ENCODE data around the gene CACNA1C.
"Not testable (repeated sequence)": the region's sequence is repeated elsewhere in the genome, so short reads cannot be mapped to it uniquely, and the experiment has no call there.

Gene CACNA1C

DNA sequence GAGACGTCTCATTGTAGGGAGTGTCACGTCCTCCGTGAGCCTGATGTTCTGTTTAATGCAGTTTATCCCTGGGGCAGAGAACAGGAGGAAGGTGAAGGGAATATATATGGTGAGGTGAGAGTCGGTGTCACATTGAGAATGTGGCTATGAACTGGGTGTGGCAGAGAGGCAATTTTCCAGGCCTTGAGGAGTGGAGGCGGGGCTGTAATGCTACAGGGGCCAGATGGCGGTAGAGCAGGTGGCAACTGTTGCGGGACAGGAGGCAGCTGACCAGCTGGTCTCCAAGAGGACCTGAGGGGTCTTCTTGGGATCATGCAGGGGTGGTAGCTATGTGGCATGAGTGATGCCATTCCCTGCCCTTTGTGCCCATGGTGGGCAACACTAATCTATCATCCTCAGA, 59.6 kb downstream of the CACNA1C start:
- no peak for DNase-seq (ENCODE audit: low spot score)

GRCh38 chr12:2113119-2113912, 60.5 kb downstream of the CACNA1C start:
- no peak for DNase-seq (ENCODE audit: low spot score)

GRCh38 chr12:2114071-2114470, 61.3 kb downstream of the CACNA1C start:
- DNase-seq (ENCODE audit: low spot score), result no peak

DNA sequence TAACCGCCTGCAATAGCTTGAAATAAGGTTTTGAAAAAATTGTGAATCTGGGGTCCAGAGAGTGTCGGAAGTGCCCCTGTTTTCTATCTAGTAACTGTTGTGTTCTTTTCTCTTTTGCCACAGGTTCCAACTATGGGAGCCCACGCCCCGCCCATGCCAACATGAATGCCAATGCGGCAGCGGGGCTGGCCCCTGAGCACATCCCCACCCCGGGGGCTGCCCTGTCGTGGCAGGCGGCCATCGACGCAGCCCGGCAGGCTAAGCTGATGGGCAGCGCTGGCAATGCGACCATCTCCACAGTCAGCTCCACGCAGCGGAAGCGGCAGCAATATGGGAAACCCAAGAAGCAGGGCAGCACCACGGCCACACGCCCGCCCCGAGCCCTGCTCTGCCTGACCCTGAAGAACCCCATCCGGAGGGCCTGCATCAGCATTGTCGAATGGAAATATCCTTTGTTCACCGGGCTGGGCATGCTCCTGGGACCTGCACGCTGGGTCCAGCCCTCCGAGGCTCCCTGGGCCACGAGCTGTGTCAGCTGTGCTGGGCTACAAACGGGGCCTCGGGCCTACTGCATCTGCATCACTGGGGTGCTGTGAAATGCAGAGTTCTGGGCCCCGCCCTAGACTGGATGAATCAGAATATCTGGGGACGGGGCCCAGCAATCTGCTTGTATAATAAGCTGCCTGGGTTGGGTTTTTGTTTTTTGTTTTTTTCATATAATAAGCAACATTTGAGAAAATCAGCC, 62.5 kb downstream of the CACNA1C start:
- DNase-seq (ENCODE audit: low spot score), result no peak

- no peak for DNase-seq (ENCODE audit: low spot score)
Measured at GRCh38 chr12:2117541-2117940, 64.8 kb downstream of the CACNA1C start.

DNA sequence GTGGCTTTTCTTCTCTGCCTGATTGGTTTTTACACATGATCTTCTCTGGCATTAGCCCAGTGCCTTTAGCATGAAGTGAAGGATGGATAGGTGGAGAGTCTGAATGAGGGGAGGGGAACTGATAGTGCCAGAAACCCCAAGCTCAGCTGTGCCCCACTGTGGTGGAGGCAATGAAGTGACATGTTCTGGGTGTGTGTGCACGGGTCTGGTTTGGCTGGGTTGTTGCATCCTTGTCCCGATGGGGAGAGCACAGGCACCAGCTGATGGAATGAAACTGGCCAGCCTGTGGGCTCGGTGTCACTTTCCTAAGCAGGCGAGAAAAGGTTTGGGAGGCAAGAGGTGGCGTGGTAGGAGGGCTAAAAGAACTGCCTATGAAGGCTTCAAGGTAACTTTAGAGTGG, 65.3 kb downstream of the CACNA1C start:
- no peak for DNase-seq (ENCODE audit: low spot score)

GRCh38 chr12:2118481-2119255, 65.9 kb downstream of the CACNA1C start:
- DNase-seq (ENCODE audit: low spot score), result no peak

GRCh38 chr12:2119266-2119665, 66.5 kb downstream of the CACNA1C start:
- DNase-seq (ENCODE audit: low spot score), result no peak

GRCh38 chr12:2120982-2121758, 68.4 kb downstream of the CACNA1C start:
- DNase-seq (ENCODE audit: low spot score), result no peak

- no peak for DNase-seq (ENCODE audit: low spot score)
Measured at GRCh38 chr12:2124466-2125023, 71.8 kb downstream of the CACNA1C start.

DNA sequence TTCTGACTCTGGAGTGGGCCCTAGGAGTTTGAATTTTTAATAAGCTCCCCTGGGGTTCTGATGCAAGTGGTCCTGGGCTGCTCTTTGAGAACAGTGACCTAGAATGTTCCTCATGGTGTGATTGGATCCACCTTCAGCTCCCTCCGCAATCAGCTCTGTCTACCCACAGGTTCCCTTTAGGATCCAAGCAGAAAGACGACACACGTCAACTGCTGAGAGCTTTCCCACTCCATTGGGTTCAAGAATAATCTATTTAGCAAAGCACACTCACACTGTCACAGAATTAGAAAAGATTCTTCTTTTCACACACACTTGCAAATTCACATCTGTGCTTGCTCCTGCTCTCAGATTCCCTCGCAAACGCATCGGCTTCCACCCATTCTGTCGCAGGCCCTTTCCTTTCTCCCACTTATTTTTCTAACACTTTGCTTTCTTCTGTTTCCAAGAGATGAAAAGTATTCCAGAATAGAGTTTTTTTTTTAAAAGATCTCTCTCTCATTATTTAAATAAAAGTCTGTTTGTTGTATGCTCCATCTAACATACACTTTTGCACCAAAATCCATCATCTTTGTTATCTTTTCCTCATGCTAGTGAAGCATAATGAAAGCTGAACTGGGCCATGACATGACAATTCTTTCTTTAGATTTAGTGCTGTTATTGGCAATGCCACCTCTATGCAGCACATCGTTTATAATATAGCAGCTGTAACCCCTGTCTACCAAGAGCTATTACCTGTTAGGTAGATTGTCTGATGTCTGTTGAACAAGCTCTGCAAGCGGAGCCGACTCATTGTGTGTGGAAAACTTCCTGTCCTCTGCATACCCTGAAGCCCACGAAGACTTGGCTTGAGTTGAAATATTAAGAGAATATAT, 73.1 kb downstream of the CACNA1C start:
- no peak for DNase-seq (ENCODE audit: low spot score)

- no peak for DNase-seq (ENCODE audit: low spot score)
Measured at GRCh38 chr12:2126676-2127406, 74.1 kb downstream of the CACNA1C start.

GRCh38 chr12:2129076-2129475, 76.3 kb downstream of the CACNA1C start:
- peak; percentile 87 for DNase-seq (ENCODE audit: low spot score)

GRCh38 chr12:2135661-2136418, 83.1 kb downstream of the CACNA1C start:
- DNase-seq (ENCODE audit: low spot score), result not testable (repeated sequence)

GRCh38 chr12:2136901-2137300, 84.1 kb downstream of the CACNA1C start:
- DNase-seq (ENCODE audit: low spot score), result no peak

DNA sequence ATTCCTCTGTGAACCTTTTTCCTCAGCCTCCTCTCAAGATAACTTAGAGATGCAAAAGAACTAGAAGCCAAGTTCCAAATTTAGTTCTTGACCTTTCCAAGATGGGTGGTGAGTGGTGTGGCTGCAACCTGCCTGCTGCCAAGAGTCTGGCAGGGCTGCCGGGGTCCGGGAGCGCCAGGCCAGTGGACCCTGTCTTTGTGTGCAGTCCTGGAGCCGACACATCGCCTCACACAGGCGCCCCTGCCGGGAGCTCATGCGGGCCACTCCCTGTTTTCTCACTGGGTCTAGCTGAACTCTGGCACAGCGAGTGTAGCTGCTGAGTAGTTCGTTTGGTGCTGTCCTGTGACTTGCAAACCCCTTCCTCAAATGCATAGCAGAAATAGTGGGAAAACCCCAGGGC, 84.9 kb downstream of the CACNA1C start:
- DNase-seq (ENCODE audit: low spot score), result no peak

DNA sequence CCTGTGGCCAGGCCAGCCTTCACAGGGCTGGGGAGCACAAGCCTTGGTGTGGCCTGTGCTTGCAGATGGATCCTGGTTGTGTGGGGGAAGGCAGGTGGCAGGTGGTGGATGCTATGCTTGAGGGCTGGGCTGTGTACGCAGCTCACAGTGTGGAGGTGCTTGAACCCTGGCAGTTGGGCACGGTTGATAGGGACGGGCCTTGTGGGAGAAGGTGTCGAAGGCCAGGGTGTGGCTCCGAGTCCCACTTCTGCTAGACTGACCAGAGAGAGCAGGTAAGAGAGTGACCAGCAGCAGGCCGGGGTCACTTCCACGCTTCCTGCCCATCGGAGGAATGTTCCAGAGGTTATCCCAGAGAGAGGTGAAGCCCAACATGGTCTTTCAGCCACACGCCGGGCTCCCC, 85.5 kb downstream of the CACNA1C start:
- DNase-seq (ENCODE audit: low spot score), result no peak

GRCh38 chr12:2138871-2139308, 86.1 kb downstream of the CACNA1C start:
- DNase-seq (ENCODE audit: low spot score), result no peak

DNA sequence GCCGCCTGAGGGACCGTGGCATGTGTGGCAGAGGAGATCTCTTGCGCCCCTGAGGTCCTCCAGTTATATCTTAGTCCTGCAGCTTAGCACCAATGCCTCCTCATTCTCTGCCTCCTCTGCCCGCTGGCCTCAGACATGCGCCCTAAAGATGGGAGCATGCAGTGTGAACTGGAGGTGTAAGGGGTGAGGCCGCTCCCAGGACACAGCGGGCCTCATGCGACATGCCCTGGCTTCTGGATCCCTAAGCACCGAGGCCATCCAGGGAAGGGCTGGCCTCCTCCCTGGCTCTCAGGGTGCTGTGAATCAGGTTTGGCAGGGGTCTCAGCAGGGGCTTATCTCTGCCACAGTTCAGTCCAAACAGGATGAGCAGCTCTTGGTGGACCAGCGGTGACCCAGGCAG, 86.9 kb downstream of the CACNA1C start:
- DNase-seq (ENCODE audit: low spot score), result no peak

Measured in GM03348 (cell line).